ENCODE data around the gene PLSCR3.
"Not testable (repeated sequence)": the region's sequence is repeated elsewhere in the genome, so short reads cannot be mapped to it uniquely, and the experiment has no call there.

PLSCR3 gene

DNA sequence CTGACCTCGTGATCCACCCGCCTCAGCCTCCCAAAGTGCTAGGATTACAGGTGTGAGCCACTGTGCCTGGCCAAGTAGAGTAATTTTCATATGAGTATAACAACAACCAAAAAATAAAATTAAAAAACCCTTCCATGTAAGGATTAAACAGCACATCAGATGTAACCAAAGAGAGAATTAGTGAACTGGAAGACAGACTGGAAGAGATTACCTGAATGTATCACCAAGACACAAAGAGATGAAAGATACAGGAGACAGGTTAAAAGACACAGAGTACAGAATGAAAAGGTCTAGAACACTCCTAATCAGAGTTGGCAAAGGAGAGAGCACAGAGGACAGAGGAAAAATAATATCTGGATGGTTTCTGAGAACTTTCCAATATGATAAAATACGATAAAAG, 15.2 kb downstream of the PLSCR3 start:
- DNase-seq = no peak

DNA sequence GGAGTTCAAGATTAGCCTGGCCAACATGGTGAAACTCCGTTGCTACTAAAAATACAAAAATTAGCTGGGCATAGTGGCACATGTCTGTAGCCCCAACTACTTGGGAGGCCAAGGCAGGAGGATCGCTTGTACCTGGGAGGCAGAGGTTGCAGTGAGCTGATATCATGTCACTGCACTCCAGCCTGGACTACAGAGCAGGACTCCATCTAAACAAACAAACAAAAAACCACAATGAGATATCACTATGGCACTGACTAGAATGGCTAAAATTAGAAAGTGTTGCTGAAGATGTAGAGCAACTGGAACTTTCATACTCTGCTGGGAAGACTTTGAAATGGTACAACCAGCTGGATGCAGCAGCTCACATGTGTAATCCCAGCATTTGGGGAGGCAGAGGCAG, 20.0 kb downstream of the PLSCR3 start:
- no peak for DNase-seq

DNA sequence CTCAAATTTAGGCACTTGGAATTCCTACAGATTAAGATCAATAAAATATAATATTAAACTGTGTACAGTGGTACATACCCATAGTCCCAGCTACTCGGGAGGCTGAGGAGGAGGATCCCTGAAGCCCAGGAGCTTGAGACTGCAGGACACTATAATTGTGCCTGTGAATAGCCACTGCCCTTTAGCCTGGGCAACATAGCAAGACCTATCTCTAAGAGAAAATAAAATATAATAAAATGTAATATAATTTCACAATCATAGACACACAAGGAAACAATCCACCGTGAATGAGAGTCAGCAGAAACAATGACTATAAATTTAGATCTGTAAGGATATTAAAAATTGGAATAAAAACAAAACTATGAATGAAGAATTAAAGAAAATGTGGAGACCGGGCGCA, 23.5 kb downstream of the PLSCR3 start:
- DNase-seq = no peak

DNA sequence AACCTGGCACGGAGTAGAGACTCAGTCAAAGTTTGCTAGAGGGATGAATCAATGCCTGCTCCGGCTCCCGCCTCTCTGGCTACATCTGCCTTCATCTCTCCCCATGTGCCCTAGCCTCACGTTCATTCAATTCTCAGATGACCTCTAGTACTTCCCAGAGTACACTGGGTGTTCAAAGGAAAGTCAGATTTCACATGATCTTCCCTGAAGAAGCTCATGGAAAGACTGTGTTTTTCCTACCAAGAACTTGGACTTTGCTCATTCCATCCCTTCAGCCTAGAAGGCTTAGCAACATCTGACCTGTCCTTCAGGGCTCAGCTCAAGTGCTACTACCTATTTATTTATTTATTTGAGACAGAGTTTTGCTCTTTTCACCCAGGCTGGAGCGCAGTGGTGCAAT, 24.5 kb downstream of the PLSCR3 start:
- no peak for DNase-seq

DNA sequence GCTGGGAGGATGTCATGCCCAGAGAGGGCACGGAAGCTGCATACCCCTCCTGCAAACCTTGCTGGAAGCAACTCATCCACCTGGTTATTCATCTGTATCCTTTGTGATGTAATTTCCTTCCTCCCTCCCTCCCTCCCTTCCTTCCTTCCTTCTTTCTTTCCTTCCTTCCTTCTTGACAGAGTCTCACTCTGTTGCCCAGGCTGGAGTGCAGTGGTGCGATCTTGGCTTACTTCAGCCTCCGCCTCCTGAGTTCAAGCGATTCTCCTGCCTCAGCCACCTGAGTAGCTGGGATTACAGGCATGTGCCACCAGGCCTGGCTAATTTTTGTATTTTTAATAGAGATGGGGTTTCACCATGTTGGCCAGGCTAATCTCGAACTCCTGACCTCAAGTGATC, 25.7 kb downstream of the PLSCR3 start:
- DNase-seq = not testable (repeated sequence)

DNA sequence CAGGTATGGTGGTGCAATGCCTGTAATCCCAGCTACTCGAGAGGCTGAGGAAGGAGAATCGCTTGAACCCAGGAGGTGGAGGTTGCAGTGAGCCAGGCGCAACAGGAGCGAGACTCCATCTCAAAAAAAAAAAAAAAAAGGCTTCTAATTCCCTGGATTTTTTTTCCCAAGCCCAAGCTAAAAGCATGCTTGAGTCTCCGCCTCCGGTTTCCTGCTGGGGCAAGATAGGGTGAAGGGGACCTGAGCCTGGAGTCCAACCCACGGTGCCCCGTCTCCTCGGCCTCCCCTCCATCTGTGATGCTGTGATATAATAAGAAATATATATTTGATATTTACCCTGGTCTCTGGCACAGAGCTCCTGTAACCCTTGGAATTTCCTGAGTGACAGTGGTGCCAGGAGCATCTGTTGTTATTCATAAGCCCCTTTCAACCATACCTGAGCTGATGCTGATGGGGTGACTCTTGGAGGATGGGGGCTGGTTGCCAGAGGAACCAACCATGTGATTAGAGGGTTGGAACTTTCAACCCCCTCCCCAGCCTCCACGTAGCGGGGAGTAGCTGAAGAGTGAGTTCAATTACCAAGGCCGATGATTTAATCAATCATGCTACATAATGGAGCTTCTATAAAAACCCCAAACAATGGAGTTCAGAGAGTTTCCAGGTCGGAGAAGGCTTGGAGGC, 26.3 kb downstream of the PLSCR3 start:
- DNase-seq = no peak

DNA sequence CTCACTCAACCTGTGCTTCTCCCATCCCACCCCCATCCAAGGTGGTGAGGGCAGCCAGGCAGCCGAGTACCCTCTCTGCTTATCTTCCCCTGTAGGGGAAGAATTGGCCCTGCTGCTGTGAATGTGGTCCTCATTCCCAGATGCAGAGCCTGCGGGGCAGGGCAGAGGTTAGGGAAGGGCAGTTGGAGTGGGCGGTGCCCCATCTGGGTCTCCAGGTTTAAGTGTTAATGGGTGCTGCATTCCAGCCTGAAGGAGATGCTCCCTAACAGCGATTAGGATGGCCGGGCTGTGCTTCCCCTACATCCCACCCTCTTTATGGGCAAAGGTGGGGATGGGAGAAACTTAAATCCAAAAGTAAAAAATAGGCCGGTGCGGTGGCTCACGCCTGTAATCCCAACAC, 27.2 kb downstream of the PLSCR3 start:
- no peak for DNase-seq

DNA sequence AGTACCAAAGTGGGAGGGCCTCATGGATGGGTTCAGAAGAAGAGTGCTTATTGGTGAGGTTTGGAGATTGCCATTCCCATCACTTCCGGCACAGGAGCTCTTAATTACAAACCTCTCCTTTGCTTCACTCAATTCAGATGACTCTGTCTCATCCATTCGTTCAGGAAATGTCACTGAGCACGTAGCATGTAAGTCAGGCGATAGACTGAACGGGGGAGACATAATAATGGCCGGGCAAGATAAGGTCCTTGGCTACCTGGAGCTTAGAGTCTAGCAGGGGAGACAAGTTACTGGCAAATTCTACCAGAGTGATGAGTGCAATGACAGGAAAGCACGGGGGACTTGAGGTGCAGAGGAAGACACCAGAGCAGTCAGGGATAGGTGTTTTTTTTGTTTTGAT, 28.4 kb downstream of the PLSCR3 start:
- DNase-seq = not testable (repeated sequence)

DNA sequence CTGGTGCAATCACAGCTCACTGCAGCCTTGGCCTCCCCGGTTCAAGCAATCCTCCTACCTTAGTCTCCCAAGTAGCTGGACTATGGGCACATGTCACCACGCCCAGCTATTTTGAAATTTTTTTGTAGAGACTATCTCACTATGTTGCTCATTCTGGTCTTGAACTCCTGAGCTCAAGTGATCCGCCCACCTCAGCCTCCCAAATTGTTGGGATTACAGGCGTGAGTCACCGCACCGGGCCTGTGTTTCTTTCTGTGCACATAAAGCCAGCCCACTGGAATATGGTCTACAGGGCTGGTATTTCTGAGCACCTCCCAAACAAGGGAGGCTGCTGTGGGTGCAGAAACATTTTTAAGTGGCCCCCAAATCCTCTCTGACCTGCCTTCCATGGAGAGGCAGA, 31.0 kb downstream of the PLSCR3 start:
- no peak for DNase-seq

DNA sequence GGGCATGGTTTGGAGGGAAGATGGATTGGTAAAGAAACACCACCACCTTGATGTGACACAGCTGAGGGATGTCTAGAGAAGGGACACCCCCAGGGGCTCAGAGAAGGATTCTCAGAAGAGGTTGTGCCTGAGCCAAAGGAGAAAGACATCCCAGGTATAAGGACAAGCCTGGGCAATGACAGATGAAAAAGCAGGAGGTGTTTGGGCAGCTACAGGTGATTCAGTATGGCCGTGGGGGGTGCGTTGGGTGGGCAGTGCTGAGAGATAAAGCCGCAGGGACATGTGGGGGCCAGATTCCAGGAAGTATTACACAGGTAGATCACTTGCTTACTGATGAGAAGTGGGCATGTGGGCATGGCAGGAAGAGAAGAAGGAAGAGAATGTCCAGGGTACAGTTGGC, 32.4 kb downstream of the PLSCR3 start:
- no peak for DNase-seq

DNA sequence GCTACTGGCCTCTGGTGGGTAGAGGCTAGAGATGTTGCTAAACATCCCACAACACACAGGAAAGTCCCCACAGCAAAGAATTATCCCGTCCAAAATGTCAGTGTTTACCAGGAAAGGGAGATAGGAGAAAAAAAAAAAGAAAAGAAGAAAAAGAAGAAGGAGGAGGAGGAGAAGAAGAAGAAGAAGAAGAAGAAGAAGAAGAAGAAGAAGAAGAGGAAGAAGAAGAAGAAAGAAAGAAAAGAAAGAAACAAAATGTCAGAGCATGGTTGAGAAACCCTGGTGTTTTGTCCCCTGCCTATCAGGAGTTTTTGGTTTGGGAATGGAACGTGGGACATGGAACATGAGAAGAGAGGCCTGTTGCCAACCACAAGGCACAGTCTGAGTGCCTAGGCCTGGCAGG, 36.9 kb downstream of the PLSCR3 start:
- no peak for DNase-seq

DNA sequence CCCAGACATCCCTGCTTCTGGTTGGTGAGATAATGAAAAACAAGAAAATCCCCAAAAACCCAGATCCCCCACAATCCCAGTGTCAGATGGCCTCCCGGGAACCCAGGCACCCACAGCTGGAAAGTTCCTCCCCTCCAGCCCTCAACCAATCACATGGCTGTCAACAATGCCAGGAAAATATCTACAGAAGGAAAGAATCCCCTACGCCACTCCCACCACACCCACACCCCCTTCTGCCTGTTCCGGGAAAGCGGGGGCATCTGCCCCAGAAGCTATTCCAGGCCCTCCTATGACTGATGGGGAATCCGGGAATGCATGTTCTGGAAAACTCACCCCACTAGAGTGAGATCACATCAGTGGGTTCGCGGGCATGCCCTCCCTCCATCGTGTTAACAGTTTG, 37.6 kb downstream of the PLSCR3 start:
- DNase-seq = no peak

DNA sequence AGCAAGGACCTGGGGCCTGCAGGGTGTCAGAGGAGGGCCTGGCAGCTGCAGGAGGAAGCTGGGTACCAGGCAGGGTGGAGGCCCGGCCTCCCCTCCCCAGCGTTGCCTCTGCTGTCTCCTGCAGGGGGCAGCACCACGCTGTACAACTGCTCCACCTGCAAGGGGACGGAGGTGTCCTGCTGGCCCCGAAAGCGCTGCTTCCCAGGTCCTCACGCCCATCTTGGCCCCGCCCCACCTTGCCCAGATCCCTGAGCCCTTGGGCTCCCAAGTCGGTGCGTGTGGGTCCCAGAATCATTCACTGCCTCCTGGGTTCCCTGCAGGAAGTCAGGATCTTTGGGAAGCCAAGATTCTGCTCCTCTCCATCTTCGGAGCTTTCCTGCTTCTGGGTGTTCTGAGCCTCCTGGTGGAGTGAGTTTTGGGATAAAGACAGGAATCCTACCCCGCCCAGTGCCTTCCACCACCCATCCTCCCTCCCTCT, 38.2 kb downstream of the PLSCR3 start:
- no peak for DNase-seq

DNA sequence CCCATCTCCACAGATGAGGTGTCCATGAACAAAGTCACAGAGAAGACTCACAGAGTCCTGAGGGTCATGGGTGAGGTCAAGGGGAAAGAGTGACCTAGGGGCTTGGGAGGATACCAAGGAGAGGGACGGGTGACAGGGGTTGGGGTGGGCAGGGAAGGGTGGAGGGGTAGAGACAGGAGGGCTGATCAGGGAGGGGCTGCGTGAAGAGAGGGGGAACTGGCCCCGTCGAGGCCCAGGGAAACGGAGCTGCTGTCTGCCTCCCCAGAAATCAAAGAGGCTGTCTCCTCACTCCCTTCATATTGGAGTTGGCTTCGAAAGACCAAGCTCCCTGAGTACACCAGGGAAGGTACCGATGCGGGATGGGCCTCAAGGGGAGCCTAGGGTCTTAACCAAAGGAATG, 38.8 kb downstream of the PLSCR3 start:
- DNase-seq = no peak

DNA sequence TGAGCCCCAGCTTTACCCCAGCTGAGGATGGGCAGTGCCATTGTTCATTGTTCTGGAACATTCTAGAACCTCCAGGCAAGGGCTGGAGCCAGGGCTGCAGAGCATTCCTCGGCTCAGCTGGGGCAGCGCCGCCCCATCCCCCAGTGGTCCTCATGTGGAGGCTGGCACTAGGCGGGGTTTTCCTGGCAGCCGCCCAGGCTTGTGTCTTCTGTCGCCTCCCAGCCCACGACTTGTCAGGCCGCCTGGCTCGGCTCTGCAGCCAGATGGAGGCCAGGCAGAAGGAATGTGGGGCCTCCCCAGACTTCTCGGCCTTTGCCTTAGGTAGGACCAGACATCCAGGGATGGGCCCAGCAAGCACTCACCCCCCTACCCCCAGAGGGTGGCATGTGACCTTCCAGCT, 39.3 kb downstream of the PLSCR3 start, which contains the start of gene TMEM95:
TSS of gene TMEM95 (plus strand) at position 104 of the 400 bp plus-strand sequence. CDS start at position 153, 49 bp downstream.
- no peak for DNase-seq

DNA sequence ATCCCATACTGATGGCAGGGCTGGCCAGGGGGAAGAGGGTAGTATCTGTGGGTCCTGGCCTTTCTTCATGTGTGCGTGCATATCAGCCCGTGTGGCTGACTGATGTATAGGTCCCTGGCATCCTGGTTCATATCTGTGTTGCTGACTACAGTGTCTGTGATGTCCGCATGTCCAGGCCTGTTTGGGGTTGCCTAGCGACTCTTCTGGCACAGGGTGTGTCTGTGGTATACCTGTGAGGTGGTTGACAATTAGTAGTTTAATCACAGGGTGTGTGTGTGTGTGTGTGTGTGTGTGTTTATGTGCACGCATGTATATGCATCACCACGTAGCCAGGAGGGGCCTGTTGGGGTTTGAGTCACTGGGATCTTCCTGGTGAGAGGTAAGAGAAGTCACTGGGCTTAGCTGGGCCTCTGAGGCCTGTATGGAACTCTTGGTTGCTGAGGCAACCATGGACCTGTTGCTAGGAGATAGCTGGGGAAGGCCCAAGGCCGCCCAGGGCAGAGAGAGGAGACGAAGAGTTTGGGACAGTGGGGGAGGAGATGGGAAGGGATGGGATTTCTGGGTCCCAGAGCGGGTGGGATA, 40.0 kb downstream of the PLSCR3 start:
- no peak for DNase-seq

DNA sequence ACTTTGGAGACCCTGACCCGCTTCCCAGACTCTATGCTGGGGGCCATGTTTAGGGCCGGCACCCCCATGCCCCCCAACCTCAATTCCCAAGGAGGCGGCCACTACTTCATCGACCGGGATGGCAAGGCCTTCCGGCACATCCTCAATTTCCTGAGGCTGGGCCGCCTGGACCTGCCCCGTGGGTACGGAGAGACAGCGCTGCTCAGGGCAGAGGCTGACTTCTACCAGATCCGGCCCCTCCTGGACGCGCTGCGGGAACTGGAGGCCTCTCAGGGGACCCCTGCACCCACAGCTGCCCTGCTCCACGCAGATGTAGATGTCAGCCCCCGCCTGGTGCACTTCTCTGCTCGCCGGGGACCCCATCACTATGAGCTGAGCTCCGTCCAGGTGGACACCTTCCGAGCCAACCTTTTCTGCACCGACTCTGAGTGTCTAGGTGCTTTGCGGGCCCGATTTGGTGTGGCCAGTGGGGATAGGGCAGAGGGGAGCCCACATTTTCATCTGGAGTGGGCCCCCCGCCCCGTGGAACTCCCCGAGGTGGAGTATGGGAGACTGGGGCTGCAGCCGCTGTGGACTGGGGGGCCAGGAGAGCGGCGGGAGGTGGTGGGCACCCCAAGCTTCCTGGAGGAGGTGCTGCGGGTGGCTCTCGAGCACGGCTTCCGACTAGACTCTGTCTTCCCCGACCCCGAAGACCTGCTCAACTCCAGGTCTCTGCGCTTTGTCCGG, 41.3 kb downstream of the PLSCR3 start:
- DNase-seq = no peak

DNA sequence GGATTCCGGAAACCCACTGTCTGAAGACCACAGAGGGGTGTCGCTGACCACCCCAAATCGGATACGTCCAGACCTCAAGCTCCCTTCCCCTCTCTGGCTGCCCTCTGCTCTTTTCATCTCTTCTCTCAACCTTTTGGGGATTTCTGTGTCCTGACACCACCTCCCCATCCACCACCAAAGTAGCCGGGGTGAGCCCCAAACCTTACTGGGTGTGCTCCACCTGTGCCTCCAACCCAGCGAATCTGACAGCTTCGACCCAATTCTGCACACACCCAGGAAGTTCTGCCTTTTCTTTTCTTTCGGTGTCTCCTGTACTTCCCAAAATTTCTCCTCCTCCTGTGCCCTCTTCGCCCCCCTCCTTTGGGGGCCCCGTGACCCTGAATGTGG, 41.8 kb downstream of the PLSCR3 start:
- no peak for DNase-seq

DNA sequence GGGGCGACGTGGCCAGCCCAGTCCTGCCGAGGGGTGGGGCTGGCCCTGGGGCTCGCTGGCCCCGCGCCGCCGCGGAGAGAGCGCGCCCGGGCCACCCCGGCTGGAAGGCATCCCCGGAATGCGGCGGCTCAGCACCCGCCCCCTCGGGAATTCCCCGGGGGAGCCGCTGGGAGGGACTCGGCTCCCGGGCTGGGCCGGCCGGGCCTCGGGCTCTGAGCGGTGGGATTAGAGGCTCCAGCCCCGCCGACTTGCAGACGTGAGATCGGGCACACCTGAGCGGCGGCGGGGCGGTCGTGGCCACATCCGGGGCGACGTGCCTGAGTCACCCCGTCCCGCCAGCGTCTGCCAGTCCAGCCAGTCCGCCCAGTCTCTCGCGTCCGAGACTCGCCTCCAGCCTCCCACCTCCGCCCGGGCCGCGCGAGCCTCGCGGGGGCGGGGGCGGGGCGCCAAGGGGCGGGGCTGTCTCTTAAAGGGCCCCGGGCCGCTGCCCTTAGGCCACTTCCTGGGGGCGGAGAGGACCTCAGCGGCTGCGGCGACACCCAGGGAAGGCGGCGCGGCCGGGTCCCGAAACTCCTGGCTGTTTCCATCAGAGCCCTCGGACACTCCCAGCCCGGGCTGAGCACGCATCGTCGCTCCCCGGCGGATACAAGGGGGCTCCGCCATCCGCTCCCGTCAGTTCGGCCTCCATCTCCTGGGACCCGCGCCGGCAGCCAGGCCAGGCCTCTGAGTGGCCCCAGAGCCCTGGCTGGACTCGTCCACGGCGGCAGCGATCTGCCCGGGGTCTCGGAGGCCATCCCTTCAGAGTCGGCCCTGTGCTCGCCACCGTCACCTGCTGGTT, 42.4 kb downstream of the PLSCR3 start, which contains the start of gene KCTD11:
TSS of gene KCTD11 (plus strand) at position 498 of the 838 bp plus-strand sequence.
- peak; percentile 38 for DNase-seq

DNA sequence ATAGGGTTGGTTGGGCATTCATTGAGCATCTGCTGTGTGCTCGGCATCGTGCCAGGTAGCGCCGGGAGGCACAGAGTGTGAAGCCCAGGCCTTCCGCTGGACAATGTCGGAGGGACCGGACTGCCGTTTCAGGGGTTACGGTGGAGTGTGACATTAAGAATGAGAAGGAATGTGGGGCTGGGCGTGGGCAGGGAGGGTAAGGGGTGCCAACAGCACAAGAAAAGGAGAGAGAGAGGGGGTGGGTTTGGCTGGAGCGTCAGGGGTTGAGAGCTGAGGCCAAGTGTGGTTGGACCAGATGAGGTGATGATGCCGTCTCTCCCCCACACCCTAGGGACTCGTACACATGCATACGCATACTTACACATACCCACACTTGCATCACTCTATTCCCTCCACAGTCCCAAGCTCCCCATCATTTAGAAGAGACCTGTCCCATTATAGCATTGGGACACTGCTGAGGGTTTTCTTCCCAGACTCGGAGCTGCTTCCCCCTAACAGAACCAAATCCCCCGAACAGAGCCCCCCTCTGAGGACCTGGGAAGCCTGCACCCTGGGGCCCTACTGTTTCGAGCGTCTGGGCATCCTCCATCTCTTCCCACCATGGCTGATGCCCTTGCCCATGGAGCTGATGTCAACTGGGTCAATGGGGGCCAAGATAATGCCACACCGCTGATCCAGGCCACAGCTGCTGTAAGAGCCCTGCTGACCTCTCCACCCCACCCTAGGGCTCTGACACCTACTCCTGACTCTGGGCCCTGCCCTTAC, 45.7 kb downstream of the PLSCR3 start:
- no peak for DNase-seq

DNA sequence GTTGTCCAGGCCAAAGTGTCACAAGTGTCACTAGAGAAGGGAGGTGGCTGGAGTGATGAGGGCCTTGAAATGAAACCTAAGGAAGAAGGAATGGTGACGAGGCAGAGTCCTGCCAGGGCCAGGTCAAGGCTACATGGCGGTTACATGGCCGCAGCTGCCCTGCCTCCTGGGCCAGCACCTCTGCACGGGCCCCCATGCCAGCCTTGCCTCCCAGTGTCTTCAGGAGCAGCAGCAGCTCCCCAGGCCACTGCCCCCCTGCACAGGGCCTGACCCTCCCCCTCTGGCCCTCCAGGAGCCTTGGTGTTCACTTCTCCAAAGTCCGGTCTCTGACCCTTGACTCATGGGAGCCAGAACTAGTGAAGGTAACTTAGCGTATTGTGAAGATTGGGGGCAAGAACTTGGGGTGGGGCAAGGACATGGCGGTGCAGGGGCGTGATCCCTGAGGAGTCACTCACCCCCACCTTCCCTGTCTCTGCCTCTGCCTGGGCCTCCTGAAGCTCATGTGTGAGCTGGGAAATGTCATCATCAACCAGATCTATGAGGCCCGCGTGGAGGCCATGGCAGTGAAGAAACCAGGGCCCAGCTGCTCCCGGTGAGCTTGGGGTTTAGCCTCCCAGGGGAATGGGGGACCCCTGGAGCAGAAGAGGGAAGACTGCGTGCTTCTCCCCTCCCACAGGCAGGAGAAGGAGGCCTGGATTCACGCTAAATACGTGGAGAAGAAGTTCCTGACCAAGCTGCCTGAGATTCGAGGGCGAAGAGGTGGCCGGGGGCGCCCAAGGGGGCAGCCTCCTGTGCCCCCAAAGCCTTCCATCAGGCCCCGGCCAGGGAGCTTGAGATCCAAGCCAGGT, 46.5 kb downstream of the PLSCR3 start:
- no peak for DNase-seq

Measured in NCI-H2171 treated with DMSO at 0.1 percent for 48 hours (cell line).